A673 (cell line): ENCODE data around the gene BRPF1.

Source experiments
- EZH2 ChIP-seq: fragments of 200-600 bp; sonication (generic); IDR thresholded peaks from 2 replicates; pipeline ENCODE4 v1.6.1; 2017; ENCODE audit warnings: borderline replicate concordance, low read depth, mild to moderate bottlenecking, mixed read lengths, antibody characterized with exemption, low read length; ENCODE audit not compliant: poor library complexity, severe bottlenecking
- TF ChIP-seq, protein P1 (sequence below): fragments of 300-800, 200-600 bp; sonication (generic); conservative IDR thresholded peaks from 2 replicates; pipeline ENCODE4 v1.5.1; 2017; ENCODE audit warnings: low read depth, mild to moderate bottlenecking, antibody characterized with exemption, low read length, moderate library complexity, mixed read lengths

DNA sequence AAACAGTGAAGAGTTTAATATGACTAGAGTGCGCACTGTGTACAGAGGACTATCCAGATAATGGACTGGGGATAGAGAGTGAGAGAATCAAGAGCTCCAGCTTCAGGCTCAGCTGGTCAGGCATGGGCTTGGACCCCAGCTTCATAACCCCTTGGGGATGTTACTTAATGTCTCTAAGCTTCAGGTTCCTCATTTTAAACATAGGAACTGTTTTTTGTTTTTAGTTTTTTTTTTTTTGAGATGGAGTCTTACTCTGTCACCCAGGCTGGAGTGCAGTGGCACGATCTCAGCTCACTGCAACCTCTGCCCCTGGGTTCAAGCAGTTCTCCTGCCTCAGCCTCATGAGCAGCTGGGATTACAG, 9.9 kb upstream of the BRPF1 start:
- TF ChIP-seq EZH2 = no peak
- TF ChIP-seq, protein P1, sequence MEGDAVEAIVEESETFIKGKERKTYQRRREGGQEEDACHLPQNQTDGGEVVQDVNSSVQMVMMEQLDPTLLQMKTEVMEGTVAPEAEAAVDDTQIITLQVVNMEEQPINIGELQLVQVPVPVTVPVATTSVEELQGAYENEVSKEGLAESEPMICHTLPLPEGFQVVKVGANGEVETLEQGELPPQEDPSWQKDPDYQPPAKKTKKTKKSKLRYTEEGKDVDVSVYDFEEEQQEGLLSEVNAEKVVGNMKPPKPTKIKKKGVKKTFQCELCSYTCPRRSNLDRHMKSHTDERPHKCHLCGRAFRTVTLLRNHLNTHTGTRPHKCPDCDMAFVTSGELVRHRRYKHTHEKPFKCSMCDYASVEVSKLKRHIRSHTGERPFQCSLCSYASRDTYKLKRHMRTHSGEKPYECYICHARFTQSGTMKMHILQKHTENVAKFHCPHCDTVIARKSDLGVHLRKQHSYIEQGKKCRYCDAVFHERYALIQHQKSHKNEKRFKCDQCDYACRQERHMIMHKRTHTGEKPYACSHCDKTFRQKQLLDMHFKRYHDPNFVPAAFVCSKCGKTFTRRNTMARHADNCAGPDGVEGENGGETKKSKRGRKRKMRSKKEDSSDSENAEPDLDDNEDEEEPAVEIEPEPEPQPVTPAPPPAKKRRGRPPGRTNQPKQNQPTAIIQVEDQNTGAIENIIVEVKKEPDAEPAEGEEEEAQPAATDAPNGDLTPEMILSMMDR = no peak
